Stomach (tissue), 9 donors: ENCODE results near the gene IL1RAPL2. TPM values are rescaled to one million over a fixed set of nuclear protein-coding genes. Genes with fewer than 3 reads are reported as not detected.

ENCODE experiments used
- DNase-seq, 2 donors: peaks; one replicate each; pipeline versions ENCODE4 v3.0.0 to v3.0.0-alpha.2; 2013 to 2019
- H3K27ac ChIP-seq, 5 donors: fragments of 200-600 bp in 4 of 5; sonication (generic) in 4 of 5; one replicate each; pipeline ENCODE4 v1.5.1; 2013 to 2019; ENCODE audit warnings: mild to moderate bottlenecking in 1 of 5, moderate library complexity in 1 of 5
- H3K27me3 ChIP-seq, 3 donors: fragments of 200-600 bp; sonication (generic); one replicate each; pipeline ENCODE4 v1.5.1; 2017 to 2019; ENCODE audit warnings: mixed run types in 1 of 3
- H3K36me3 ChIP-seq, 4 donors: fragments of 200-600 bp; sonication (generic); 1 replicate in 3 of 4; 2 replicates in 1 of 4; pipeline ENCODE4 v1.5.1; 2016 to 2019
- H3K4me1 ChIP-seq, 4 donors: fragments of 200-600 bp; sonication (generic); one replicate each; pipeline ENCODE4 v1.5.1; 2016 to 2019
- H3K4me3 ChIP-seq, 4 donors: fragments of 200-600 bp; sonication (generic) in 3 of 4; one replicate each; pipeline ENCODE4 v1.5.1; 2016 to 2019; ENCODE audit warnings: mild to moderate bottlenecking in 1 of 4
- H3K9me3 ChIP-seq, 4 donors: fragments of 200-600 bp; sonication (generic); one replicate each; pipeline ENCODE4 v1.5.1; 2016 to 2019
- EP300 ChIP-seq: sonication (generic); formaldehyde crosslinking; IDR thresholded peaks from one replicate; pipeline ENCODE4 v1.6.1; 2017; ENCODE audit warnings: antibody characterized with exemption
- POLR2A ChIP-seq, 4 donors: fragments of 450-650 bp; IDR thresholded peaks; one replicate each; pipeline ENCODE4 v1.6.1; 2016; ENCODE audit warnings: antibody characterized with exemption in 4 of 4, control low read depth in 2 of 4, mild to moderate bottlenecking in 1 of 4, moderate library complexity in 1 of 4
- POLR2AphosphoS5 ChIP-seq, 3 donors: sonication (generic); formaldehyde crosslinking; IDR thresholded peaks; one replicate each; pipeline ENCODE4 v1.6.1; 2016; ENCODE audit warnings: antibody characterized with exemption in 3 of 3
- WGBS, 5 donors: extraction: QIAGEN DNeasy Blood & Tissue Kit in 3 of 5; methylation state at CpG; one replicate each; pipeline versions ENCODE4 v1.1.5 to v1.1.7; 2013 to 2018; 5-methylcytosine and 5-hydroxymethylcytosine counted together
- intact Hi-C: fragments of 100-400 bp; cut with DNase I; formaldehyde crosslinking; loops from one replicate; pipeline ENCODE4 v1.15.1; 2023; ENCODE audit warnings: low total_unique reads
- polyA plus RNA-seq, 3 donors: library from polyadenylated mRNA; stranded (reverse); fragments of 200-250 nt; gene quantifications; one replicate each; pipeline ENCODE4 v1.2.3, GENCODE V29; 2013
- total RNA-seq, 5 donors: library from RNA; depleted of rRNA; stranded (reverse); fragments of >200 nt; gene quantifications; one replicate each; pipeline versions ENCODE4 v1.1.0 to v1.2.3, GENCODE V29; 2014 to 2016
- TF ChIP-seq, protein P1 (sequence below), 7 experiments: fragments of 450-650 bp in 4 of 7; fragments of 200-600 bp in 3 of 7; sonication (generic) in 3 of 7; IDR thresholded peaks; one replicate each; pipeline ENCODE4 v1.5.1; 2016 to 2019; ENCODE audit warnings: antibody characterized with exemption in 7 of 7, control low read depth in 2 of 7, mild to moderate bottlenecking in 1 of 7
- donor health status: healthy with polysubstance abuse.
- donor health status: Bipolar disorder and iron deficiency.
- donor health status: healthy.

Gene IL1RAPL2
- total and polyA plus RNA-seq, 8 donors, result 1.1 TPM; not detected in 7

DNA sequence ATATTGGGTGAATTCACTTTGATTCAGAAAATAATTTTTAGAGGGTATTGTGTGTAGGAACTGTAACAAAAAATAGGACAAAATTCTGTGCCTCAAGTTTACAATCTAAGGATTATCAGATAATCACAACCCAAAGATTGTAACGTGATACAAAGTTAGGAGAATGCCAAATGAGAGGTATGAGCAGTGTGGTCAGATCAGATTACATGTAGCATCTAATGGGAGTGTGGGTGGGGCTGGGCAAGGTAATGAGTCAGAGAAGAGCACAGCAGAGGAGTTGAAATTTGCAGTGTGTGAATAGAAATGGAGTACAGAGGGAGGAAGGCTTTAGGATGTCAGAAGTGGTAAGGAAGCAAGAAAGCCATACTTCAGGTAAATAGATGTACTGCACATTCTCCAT is 757.9 kb downstream of the IL1RAPL2 start:
- TF ChIP-seq, protein P1, sequence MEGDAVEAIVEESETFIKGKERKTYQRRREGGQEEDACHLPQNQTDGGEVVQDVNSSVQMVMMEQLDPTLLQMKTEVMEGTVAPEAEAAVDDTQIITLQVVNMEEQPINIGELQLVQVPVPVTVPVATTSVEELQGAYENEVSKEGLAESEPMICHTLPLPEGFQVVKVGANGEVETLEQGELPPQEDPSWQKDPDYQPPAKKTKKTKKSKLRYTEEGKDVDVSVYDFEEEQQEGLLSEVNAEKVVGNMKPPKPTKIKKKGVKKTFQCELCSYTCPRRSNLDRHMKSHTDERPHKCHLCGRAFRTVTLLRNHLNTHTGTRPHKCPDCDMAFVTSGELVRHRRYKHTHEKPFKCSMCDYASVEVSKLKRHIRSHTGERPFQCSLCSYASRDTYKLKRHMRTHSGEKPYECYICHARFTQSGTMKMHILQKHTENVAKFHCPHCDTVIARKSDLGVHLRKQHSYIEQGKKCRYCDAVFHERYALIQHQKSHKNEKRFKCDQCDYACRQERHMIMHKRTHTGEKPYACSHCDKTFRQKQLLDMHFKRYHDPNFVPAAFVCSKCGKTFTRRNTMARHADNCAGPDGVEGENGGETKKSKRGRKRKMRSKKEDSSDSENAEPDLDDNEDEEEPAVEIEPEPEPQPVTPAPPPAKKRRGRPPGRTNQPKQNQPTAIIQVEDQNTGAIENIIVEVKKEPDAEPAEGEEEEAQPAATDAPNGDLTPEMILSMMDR (IDR thresholded peaks at IDR 0.05), result no peak
- TF ChIP-seq POLR2A (IDR thresholded peaks at IDR 0.05) (no peak), POLR2AphosphoS5 (IDR thresholded peaks at IDR 0.05) (no peak), EP300 (no peak)

GRCh38 chrX:105328773-105329172 is 762.8 kb downstream of the IL1RAPL2 start:
- no peaks in the 10 kb centered on the region for H3K36me3 ChIP-seq
- no peaks in the 10 kb centered on the region for H3K4me1 ChIP-seq
- DNase-seq, result no peak
- H3K4me3 ChIP-seq, result no peak overlapping the region
- no peaks in the 10 kb centered on the region for H3K27me3 ChIP-seq
- TF ChIP-seq POLR2A (IDR thresholded peaks at IDR 0.05) (no peak), EP300 (no peak), POLR2AphosphoS5 (IDR thresholded peaks at IDR 0.05) (no peak)
- TF ChIP-seq, protein P1 (IDR thresholded peaks at IDR 0.05), result no peak
- H3K9me3 ChIP-seq, result peaks cover 0 to 7% (median 2%) of the 10 kb centered on the region in 4 donors
- intact Hi-C loops, result no loop called here
- H3K27ac ChIP-seq, result no peak overlapping the region

More for the DNA sequence above, 757.9 kb downstream of the IL1RAPL2 start:
- Histone ChIP-seq H3K4me3 (no peak overlapping the region), H3K27me3 (no peaks in the 10 kb centered on the region), H3K36me3 (no peaks in the 10 kb centered on the region), H3K27ac (no peak overlapping the region), H3K4me1 (no peaks in the 10 kb centered on the region), H3K9me3 (peaks cover 0 to 7% (median 2%) of the 10 kb centered on the region in 4 donors)
- intact Hi-C loops, result no loop called here
- no peak for DNase-seq
- WGBS, 5 donors, result 7 to 21% (median 13%) methylated on average over 1 of the region's 1 CpG

GRCh38 chrX:105331244-105331643 is 765.2 kb downstream of the IL1RAPL2 start:
- H3K9me3 ChIP-seq, result no peaks in the 10 kb centered on the region
- no peak for DNase-seq
- WGBS, 5 donors, result 58 to 78% (median 70%) methylated on average over 1 of the region's 1 CpG
- no peak overlapping the region for H3K27ac ChIP-seq
- no peaks in the 10 kb centered on the region for H3K4me1 ChIP-seq
- no peaks in the 10 kb centered on the region for H3K36me3 ChIP-seq
- no peaks in the 10 kb centered on the region for H3K27me3 ChIP-seq
- H3K4me3 ChIP-seq, result no peak overlapping the region
- TF ChIP-seq POLR2A (IDR thresholded peaks at IDR 0.05) (no peak), EP300 (no peak), POLR2AphosphoS5 (IDR thresholded peaks at IDR 0.05) (no peak)
- TF ChIP-seq, protein P1 (IDR thresholded peaks at IDR 0.05), result no peak
- intact Hi-C loops, result no loop called here

GRCh38 chrX:105347373-105347772 is 781.4 kb downstream of the IL1RAPL2 start:
- H3K9me3 ChIP-seq, result peaks cover 0 to 6% (median 0%) of the 10 kb centered on the region in 4 donors
- no peaks in the 10 kb centered on the region for H3K36me3 ChIP-seq
- H3K4me1 ChIP-seq, result no peaks in the 10 kb centered on the region
- no peak for DNase-seq
- WGBS, 5 donors, result 83 to 93% (median 85%) methylated on average over 3 of the region's 3 CpGs
- no peak overlapping the region for H3K4me3 ChIP-seq
- TF ChIP-seq POLR2A (IDR thresholded peaks at IDR 0.05) (no peak), POLR2AphosphoS5 (IDR thresholded peaks at IDR 0.05) (no peak), EP300 (no peak)
- TF ChIP-seq, protein P1 (IDR thresholded peaks at IDR 0.05), result no peak
- H3K27ac ChIP-seq, result no peak overlapping the region
- intact Hi-C loops, result no loop called here
- H3K27me3 ChIP-seq, result no peaks in the 10 kb centered on the region
